GM19455 (cell line): ENCODE results near the gene SMIM10L2A.
"Not testable (repeated sequence)": the region's sequence is repeated elsewhere in the genome, so short reads cannot be mapped to it uniquely, and the experiment has no call there.

Experiments used
- ATAC-seq: cut with Tn5 transposase; IDR thresholded peaks from one replicate; pipeline ENCODE4 v1.9.1; 2021; ENCODE audit not compliant: unreplicated experiment

Gene SMIM10L2A

GRCh38 chrX:135453381-135453780 is 31.6 kb downstream of the SMIM10L2A start:
- no peak for ATAC-seq

- ATAC-seq: no peak
Observed at GRCh38 chrX:135454816-135455215, 33.1 kb downstream of the SMIM10L2A start.

GRCh38 chrX:135461756-135462155 is 40.0 kb downstream of the SMIM10L2A start:
- not testable (repeated sequence) for ATAC-seq

GRCh38 chrX:135463937-135464336 is 42.2 kb downstream of the SMIM10L2A start:
- ATAC-seq: no peak

- ATAC-seq: no peak
Observed at GRCh38 chrX:135476378-135476777, 54.6 kb downstream of the SMIM10L2A start.

- no peak for ATAC-seq
Observed at GRCh38 chrX:135477576-135477975, 55.8 kb downstream of the SMIM10L2A start.
